ENCODE data around the gene MRPS18A.

The MRPS18A gene

GRCh38 chr6:43720999-43721398 is 33.4 kb upstream of the MRPS18A start:
- Histone ChIP-seq H3K27me3 (peaks cover 50% of the 10 kb centered on the region), H3K27ac (no peak overlapping the region), H3K36me3 (no peaks in the 10 kb centered on the region), H3K4me1 (ENCODE audit: control insufficient read depth in 1 of 2, insufficient read depth in 1 of 2, low read depth in 1 of 2, low read length in 1 of 2) (peaks cover 26 to 28% of the 10 kb centered on the region in 2 experiments), H3K9me3 (no peaks in the 10 kb centered on the region), H3K4me3 (ENCODE audit: low read depth in 1 of 2, low read length in 1 of 2) (no peak overlapping the region)
- no peak for TF ChIP-seq CTCF (IDR thresholded peaks at IDR 0.05)

- Histone ChIP-seq H3K4me1 (ENCODE audit: control insufficient read depth in 1 of 2, insufficient read depth in 1 of 2, low read depth in 1 of 2, low read length in 1 of 2) (peaks cover 11 to 13% of the 10 kb centered on the region in 2 experiments), H3K36me3 (no peaks in the 10 kb centered on the region), H3K27me3 (peaks cover 54% of the 10 kb centered on the region), H3K4me3 (ENCODE audit: low read depth in 1 of 2, low read length in 1 of 2) (no peak overlapping the region), H3K27ac (no peak overlapping the region), H3K9me3 (no peaks in the 10 kb centered on the region)
- TF ChIP-seq CTCF (IDR thresholded peaks at IDR 0.05) = no peak
These were observed 31.9 kb upstream of the MRPS18A start for GRCh38 chr6:43719511-43719910.

GRCh38 chr6:43718387-43719105 is 31.0 kb upstream of the MRPS18A start:
- H3K27me3 ChIP-seq = peaks cover 59% of the 10 kb centered on the region
- peaks cover 1 to 3% of the 10 kb centered on the region in 2 experiments for H3K4me1 ChIP-seq (ENCODE audit: control insufficient read depth in 1 of 2, insufficient read depth in 1 of 2, low read depth in 1 of 2, low read length in 1 of 2)
- H3K27ac ChIP-seq = no peak overlapping the region
- no peak for TF ChIP-seq CTCF (IDR thresholded peaks at IDR 0.05)
- H3K36me3 ChIP-seq = no peaks in the 10 kb centered on the region
- H3K4me3 ChIP-seq (ENCODE audit: low read depth in 1 of 2, low read length in 1 of 2) = no peak overlapping the region
- H3K9me3 ChIP-seq = no peaks in the 10 kb centered on the region

- Histone ChIP-seq H3K4me3 (ENCODE audit: low read depth in 1 of 2, low read length in 1 of 2) (no peak overlapping the region), H3K4me1 (ENCODE audit: control insufficient read depth in 1 of 2, insufficient read depth in 1 of 2, low read depth in 1 of 2, low read length in 1 of 2) (no peaks in the 10 kb centered on the region), H3K27me3 (peaks cover 61% of the 10 kb centered on the region), H3K27ac (no peak overlapping the region), H3K9me3 (no peaks in the 10 kb centered on the region), H3K36me3 (no peaks in the 10 kb centered on the region)
- TF ChIP-seq CTCF (IDR thresholded peaks at IDR 0.05) = no peak
These were observed 30.2 kb upstream of the MRPS18A start for GRCh38 chr6:43717822-43718221.

- Histone ChIP-seq H3K27ac (no peak overlapping the region), H3K27me3 (peaks cover 65% of the 10 kb centered on the region), H3K4me3 (ENCODE audit: low read depth in 1 of 2, low read length in 1 of 2) (no peak overlapping the region), H3K36me3 (no peaks in the 10 kb centered on the region), H3K4me1 (ENCODE audit: control insufficient read depth in 1 of 2, insufficient read depth in 1 of 2, low read depth in 1 of 2, low read length in 1 of 2) (no peaks in the 10 kb centered on the region), H3K9me3 (no peaks in the 10 kb centered on the region)
- TF ChIP-seq CTCF (IDR thresholded peaks at IDR 0.05) = no peak
These were observed 29.8 kb upstream of the MRPS18A start for GRCh38 chr6:43717389-43717788.
